Prostate gland (tissue), 2 donors: ENCODE measurements around the gene REXO4.

Source experiments
- POLR2A ChIP-seq: fragments of 450-650 bp; IDR thresholded peaks from one replicate; pipeline ENCODE4 v1.6.1; 2016; ENCODE audit warnings: antibody characterized with exemption, mild to moderate bottlenecking
- POLR2AphosphoS5 ChIP-seq: sonication (generic); formaldehyde crosslinking; IDR thresholded peaks from one replicate; pipeline ENCODE4 v1.6.1; 2017; ENCODE audit warnings: antibody characterized with exemption
- TF ChIP-seq, protein P1 (sequence below), 4 experiments: fragments of 200-600 bp in 2 of 4; fragments of 450-650 bp in 2 of 4; sonication (generic) in 2 of 4; IDR thresholded peaks; 1 replicate in 3 of 4; 2 replicates in 1 of 4; pipeline ENCODE4 v1.5.1; 2016 to 2019; ENCODE audit warnings: antibody characterized with exemption in 4 of 4, mild to moderate bottlenecking in 2 of 4, moderate library complexity in 2 of 4

DNA sequence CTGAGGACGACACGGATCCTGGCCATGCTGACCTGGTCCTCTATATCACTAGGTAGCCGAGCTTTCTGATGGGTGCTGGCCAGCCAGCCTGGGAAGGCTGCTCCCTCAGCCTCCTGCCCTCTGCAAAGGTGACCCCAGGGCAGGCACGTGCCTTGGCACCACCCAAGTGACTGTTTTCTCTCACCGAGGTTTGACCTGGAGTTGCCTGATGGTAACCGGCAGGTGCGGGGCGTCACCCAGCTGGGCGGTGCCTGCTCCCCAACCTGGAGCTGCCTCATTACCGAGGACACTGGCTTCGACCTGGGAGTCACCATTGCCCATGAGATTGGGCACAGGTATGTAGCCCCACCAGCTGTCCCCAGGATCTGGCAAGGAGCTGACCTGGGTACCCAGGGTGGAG is 8.2 kb upstream of the REXO4 start:
- TF ChIP-seq POLR2AphosphoS5 (no peak), POLR2A (no peak)
- TF ChIP-seq, protein P1, sequence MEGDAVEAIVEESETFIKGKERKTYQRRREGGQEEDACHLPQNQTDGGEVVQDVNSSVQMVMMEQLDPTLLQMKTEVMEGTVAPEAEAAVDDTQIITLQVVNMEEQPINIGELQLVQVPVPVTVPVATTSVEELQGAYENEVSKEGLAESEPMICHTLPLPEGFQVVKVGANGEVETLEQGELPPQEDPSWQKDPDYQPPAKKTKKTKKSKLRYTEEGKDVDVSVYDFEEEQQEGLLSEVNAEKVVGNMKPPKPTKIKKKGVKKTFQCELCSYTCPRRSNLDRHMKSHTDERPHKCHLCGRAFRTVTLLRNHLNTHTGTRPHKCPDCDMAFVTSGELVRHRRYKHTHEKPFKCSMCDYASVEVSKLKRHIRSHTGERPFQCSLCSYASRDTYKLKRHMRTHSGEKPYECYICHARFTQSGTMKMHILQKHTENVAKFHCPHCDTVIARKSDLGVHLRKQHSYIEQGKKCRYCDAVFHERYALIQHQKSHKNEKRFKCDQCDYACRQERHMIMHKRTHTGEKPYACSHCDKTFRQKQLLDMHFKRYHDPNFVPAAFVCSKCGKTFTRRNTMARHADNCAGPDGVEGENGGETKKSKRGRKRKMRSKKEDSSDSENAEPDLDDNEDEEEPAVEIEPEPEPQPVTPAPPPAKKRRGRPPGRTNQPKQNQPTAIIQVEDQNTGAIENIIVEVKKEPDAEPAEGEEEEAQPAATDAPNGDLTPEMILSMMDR (IDR thresholded peaks at IDR 0.05) = no peak
